Activated T-cell treated with anti-CD3 and anti-CD28 coated beads for 24 hours (primary cell): ENCODE data around the gene CDK14.

Experiments
- DNase-seq: peaks from one replicate; pipeline ENCODE4 v3.0.0-alpha.2; 2020; ENCODE audit warnings: low read depth

Gene CDK14

DNA sequence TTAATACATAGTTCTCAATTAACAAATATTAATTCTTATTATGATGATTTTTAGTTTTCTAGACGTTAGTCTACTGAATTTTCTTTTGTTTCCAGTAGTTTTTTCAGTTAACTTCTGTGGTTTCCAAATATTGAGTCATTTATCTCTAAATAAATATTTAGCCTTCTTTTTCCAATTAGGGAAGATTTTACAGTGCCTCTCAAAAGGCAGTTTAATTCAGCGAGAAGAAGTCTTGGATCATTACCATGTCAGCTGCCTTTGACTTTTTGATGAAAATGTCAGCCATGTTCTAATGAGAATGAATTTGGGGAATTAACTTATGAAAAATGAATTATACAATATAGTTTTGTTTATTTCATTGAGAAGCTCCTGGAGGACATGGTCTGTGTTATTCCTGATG, 90.0 kb downstream of the CDK14 start:
- no peak for DNase-seq

DNA sequence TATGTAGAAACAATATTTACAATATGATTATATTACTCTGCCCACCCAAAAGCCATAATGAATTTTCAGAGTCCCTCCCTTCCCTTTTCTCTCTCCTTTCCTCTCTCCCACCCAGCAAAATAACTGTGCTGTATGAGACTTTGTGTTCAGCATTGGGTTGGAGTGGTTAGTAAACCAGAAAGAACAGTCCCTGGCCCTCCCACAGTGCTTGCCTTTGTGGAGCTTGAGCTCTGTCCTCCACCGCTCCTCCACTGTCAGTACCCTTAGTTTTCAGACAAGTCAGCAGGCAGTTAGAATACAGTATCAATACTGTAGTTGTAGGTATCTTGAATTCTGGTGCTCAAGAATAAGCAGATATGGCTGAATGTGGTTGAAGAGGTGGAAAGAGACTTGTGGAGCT, 92.7 kb downstream of the CDK14 start:
- DNase-seq = no peak

DNA sequence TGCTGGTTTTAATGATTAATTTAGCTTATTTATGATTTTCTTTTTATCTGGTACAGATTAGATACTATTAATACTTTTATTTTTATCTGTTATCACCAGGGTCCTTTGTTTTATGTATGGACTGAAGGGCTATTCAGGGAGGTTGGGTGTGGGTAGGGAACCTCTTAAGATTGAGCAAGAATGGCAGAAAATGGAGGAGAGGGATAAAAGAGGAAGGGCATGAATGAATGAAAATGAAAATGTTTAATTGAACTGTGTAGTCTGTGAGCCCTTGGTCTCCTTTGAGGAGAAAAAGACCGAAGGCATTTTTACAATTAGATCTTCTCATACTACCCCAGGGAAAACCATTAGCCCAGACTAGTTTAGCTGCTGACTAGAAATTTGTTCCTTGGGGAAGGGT, 93.1 kb downstream of the CDK14 start:
- no peak for DNase-seq

DNA sequence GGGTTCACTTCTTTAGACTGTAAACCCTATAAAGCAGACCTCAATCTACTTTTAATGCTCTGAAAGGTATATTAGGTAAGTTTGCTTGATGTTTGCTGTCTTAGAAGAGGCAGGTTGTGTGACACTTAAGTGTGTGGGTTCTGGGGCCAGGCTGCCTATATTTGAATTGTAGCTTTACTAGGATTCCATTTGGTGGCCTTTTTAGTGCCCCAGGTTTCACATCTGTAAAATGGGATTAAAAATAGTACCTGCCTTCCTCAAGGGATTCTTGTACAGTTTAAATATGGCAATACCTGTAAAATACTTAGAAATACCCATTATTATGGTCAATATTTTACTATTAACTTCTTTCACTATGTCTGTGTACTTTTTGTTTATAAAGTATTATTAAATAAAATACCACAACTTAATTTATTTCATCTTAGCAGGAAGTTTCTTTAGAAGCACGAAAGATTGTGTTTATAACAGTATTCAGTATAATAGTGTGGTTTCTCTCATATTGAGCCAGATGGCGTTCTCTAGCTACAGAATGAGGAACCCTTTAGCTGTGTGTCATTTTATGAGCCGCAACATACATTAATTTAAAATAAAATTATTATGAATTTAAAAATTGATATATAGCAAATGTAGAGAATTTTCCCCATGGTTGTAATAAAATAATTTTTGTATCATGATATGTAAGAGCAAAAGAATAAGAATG, 94.2 kb downstream of the CDK14 start:
- no peak for DNase-seq

DNA sequence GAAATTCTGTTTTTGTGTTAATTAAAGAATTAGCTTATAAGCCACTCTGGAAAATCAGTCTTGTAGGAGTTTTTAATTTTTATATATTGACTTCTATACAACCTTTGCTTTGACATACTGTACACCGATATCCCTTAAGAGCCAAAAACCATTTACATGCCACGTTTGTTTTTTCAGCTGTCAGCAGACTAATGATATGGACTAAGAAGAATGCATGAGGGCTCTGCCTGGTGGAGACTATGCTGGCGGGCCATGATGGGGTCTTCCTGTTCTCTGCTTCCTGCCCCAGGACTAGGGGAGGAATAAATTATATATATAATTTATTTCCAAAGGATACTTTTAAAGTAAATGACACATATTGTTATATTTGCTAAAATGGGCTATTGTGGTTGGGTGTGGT, 96.3 kb downstream of the CDK14 start:
- DNase-seq = no peak

DNA sequence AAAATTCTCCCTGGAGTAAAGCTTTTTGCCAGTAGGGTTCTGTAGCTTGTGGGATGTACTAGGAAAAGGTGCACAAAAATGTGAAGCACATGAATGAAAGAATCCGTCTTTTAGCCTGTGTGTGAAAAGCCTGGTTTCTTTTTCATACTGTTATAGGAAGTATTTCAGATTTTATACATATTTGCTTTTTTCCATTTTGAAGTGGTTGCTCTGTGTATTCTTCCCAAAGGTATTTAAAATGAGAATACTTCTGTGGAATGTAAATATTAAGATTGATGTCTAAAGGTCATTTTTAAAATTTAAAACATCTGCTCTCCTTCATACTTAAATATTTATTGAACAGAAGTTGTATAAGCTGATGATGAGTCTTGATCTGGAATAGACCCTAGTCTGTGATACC, 96.8 kb downstream of the CDK14 start:
- no peak for DNase-seq

DNA sequence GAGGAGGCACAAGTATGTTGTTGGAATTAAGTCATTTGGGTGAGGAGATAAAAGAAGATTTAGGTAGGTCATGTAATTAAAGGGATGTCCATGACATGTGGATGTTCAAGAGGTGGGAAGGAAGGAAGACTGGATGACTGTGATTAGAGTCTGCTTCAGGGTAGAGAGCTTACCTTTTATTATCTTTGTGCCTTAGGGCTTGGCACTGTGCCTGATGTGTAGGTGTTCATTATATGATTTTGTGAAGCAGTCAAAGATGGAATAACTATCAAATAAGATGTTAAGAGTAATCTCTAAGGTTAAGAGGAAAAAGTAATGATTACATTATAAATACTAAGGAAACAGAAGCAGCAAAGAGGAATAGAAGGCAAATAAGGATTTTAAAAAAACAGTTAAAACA, 97.8 kb downstream of the CDK14 start:
- DNase-seq = no peak

DNA sequence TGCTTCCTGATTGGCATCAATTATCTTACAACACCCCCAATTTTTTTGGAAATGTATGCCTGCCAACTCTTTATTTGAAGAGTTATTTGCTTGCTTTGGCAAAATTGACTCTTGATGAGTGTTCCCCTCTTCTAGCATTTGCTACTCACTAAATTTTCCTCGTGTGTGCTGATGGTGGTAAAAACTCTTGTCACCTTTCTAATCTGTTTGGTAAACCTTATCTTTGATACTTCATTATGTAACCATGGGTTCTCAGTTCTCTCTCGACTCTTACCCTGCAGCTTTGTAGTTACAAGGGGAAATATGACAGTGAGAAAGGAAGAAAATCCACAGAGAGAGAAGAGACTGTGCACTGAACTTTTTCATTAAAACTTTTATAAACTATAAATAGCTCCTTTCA, 102.5 kb downstream of the CDK14 start:
- DNase-seq = no peak

DNA sequence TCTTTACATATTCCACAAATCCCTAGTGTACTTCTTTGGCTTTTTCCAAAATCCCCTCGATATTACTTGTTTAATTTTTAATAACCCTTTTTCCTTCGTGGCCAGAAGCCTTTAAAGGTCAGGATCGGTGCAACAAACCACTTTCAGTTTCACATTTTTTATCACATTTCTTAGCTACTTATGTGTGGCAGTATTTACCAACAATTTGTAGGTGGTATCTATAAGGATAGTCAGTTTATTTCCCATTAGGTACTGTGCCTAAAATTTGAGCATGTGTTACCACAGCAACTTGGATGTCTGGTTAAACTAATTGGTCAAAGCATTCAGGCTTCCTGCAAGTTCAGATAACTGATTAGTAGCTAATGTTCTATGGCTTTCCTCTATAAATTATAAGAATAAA, 104.9 kb downstream of the CDK14 start:
- no peak for DNase-seq

DNA sequence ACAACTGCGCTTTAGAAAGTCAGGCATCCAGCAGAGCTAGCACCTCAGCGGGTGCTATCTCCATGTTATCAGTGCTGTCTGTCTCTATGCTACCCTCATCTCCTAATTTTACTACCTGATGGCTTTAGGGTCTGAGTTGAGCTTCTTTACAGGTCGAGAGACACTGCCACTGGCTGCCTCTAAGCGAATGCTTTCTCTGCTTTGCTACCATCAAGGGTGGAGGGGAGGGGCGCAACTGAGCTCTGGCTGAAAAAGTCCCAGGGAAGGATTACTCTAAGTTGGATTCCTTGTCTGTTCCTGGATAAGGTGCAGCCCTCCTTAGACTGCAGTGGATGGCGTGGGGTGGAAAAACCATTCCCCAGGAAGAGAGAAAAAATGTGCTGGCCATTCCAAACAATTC, 105.7 kb downstream of the CDK14 start:
- no peak for DNase-seq

DNA sequence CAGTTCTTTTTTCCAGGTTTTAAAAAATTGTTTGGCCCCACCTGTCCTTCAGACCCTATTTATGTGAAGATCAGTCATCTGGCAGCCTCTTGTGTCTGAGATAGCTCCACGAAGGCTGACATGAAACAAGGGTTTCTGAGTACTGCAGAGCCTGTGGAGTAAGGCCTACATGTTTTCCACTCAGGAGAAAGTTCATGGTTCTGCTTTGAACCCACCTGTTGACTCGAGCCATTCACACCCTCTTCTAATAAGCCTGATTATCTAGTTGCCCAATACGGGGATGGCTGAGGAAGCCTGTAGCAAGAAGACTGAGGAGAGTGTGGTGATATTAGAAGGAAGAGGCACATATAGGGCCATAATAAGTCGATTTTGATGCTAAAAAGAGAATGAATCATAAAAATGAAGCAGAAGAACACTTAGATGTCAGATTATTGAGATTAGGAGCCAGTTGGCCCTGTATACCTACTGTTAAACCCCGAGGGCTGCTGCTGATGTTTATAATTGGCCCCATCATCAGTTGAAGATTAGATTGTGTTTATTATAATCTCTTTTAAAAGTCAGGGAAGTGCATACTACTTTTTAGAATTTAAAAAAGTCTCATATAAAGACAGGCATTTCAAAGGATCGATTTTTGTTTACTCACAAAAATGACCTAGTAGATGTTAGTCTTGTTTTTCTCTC, 109.4 kb downstream of the CDK14 start:
- DNase-seq = no peak

DNA sequence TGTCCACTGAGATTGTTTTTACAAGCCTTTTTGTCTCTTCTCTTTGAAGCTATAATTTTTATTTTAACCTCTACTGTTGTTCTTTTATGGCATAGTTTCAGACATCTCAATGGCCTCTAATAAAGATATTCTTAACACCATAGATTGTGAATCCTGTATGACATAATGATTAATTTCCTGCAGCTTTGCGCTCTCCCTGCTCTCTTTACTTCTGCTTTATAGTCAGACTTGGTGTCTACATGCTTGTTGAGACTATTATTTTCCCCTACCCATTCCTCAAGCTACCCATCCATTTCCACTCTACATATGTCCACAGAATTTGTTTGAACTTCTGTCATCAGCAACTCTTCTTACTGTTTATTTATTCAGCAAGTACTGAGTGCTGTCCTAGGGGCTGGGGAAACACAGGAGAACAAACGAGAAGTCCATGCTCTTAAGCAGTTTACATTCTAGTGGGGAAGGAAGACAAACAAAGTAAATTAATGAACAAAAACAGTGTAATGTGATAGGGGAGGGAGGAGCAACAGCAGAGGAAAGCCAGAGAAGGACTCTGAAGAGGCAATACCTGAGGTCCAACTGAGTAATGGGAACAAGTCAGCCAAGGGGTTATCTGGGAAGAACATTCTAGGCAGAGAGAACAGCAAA, 110.1 kb downstream of the CDK14 start:
- DNase-seq = no peak

DNA sequence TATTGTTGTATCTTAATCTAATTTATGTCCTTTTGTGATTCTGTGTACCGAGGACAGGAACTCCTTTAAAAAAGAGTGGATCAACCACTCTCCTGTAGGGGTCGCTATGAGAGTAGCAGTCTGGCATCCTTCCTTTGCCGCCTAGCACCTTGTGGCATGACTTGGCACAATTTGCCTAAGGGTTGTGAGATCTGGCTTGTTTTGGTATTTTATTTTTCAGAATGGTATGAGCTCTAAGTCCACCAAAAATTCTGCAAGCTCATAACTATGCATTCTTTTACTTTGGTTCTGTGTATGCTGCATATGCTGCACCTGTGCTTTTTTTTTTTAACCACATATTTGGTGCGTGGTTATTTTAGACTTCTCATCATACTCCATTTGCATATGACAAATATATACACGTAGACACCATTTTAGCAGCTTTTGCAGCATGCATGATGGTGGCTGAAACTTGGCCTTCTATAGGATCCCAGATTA, 112.8 kb downstream of the CDK14 start:
- DNase-seq = no peak

DNA sequence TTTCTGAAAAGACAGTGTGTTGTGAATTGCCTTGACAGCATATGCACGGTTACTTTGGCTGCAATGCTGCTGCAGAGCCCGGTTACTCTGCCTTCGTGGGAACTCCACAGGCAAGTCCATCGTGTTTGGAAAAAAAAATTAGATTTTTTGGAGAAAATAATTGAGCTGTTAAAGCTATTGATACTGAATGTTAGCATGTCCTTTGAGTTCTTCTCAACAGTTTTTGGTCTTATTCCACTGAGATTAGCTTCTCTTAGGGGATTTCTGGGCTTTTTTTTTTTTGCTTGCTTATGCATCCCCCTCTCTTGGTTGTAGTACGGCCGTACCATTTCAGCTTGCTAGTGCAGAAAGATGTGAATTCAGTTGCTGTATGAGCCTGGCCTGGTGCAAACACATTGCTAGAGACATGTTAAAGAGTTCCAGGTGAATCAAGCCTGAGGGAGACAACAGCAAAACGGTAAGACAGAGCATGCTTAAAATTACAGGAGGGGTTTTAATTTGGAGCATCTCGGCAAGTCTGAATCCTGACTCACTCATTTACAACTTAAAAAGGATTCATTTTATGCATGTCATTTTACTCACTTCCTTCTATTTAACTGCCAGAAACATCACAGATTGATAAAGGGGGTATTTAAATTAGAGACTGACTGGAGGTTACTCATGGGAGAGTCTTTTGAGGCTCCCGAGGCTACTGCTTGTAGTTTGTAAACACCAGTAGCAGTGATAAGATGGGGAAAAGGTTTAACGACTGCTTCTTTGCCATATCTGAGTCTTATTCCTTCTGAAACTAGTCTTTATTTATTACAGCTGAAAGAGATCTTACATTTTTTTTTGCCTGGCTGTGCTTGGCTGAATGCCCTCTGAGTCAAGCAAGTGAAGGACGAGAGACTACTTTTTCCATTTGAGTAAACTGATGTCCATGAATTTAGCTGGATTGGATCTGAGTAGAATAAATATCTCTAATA, 113.7 kb downstream of the CDK14 start:
- DNase-seq = no peak

DNA sequence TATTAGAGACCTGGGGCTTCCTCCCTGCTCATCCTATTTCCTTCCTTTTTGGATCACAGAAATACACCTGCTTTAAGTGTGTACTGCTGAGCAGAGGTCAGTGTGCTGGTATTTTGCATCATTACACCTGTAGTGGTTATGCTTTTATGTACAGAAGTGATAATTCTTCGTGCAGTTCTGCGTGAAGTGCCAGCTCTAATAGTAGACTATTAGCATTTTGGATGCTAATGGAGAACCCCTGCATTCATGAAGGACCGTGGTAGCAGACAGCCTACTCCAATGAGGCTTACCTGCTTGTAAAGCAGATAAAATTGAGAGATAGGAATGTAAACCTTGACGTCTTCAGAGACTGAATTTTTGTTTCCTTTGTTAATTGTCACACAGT, 114.3 kb downstream of the CDK14 start:
- no peak for DNase-seq

DNA sequence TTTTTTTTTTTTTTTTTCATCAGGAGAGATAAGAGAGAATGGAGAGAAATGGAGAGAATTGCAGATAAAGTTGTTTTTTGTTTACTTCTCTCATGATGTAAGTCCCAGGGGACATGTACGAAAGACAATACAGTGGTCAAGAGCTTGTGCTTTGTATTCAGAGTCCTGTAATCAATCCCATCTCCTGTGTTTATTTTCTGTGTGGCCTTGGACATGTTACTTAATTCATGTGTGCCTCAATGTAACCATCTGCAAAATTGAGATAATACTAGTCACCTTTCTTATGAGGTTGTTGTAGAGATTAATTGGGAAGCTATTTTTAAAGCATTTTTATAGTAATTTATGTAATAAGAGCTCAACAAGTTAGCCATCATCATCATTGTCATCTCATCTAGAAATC, 117.5 kb downstream of the CDK14 start:
- DNase-seq = no peak

DNA sequence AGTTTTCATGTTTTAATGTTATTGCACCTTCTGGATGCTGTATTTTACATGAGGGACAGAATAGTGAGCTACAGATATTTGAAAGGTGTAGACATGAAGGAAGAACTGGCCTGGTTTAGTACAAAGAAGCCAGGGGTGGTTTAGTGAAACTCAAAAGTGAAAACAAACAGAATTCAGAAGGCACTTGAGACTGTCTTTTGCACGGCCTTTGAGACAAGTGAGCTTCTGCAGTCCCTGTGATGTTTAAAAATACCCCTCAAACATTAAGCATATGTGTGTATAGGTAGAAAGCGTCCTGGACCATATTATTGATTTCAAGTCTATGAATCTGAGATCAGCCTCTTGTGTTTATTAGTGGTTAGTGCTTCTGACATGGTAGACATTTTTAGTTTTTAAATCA, 118.9 kb downstream of the CDK14 start:
- DNase-seq = no peak

DNA sequence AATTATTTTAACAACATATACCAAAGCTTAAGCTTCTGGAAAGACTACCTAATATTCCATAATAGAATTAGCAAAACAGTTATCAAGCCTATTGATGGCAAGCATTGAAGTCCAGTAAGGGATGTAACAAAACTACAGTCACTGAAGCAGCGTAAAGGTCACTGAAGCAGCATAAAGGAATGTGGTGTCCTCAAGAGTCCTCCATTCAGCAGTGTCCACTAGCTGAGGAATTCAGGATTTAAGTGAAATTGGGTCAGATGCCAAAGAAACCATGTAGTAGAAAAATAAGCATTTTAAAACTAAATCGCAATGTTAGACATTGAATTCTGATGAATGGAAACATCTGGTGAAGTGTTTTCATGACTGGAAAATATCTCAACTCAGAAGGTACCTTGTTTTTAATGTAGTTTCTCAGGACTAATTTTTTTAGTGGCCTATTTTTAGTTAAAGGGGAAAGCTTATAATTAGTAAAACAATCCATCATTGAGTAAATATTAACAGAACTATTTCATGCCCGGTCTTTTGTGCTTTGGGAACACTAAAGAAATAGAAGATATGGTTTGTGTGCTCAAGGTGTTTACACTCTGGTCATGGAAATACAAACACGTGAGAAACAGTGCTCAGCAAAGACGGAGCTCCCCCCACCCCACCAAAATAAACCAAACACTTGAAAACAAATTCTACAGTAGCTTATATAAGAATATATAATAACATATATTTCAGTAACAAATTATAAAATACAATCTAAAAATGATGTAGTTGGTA, 121.4 kb downstream of the CDK14 start:
- DNase-seq = no peak

DNA sequence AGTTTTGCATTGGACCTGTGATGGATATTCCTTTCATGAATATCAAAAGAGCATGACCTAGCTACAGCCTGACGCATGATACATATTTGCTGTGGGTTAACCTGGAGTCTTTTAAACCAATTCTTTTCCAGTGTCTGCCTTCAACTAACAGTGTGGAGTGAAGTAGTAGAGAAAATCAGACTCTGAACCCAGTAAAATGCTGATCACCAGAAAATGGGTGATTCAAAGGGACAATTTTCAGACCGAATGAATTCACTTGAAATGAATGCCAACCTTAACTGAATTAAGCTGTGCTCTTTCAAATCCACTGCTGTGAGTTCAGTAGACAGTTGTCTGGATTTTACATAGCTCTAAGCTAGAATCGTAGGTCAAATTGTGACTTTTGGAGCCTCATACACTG, 123.0 kb downstream of the CDK14 start:
- DNase-seq = no peak

DNA sequence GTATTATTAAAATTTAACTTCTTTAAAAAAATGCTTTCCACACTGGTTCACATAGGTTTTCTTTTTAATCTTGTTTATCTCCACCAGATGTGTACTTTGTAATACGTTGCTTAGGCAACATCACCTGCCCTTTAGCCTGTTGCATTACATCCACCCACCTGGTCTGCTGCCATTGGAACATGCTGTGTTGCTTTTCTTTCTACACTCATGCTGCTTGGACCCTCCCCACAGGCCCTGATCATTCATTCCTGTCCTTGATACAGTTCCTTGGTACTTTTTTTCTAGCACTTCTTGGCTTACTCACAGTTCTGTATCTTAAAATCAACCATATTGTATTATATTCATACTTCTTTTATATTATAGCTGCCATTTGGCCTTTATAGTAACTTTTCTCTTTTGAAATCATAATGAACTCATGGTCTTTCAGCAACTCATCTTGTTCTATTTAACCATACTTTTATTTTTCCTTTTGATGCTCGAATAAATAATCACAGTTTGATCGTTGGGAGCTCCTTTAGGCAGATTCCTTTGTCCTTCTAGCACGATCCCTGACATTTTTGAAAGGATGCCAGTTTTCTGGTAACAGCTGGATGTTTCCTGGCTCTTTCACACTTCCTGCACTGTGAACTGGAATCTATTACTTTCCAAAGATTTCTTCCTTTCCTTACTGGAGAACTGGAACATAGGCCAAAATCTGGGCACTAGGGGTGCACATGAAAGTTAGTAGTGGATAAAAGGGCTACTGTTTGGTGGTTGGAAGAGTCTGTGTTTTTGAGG, 125.1 kb downstream of the CDK14 start:
- no peak for DNase-seq
